Esophagus muscularis mucosa (tissue), 4 donors: Measurements from ENCODE around the gene EIF4A2. TPM values are rescaled to one million over a fixed set of nuclear protein-coding genes. Genes with fewer than 3 reads are reported as not detected.
"Not testable (repeated sequence)": the region's sequence is repeated elsewhere in the genome, so short reads cannot be mapped to it uniquely, and the experiment has no call there.

Experiments used
- DNase-seq: peaks from one replicate; pipeline ENCODE4 v3.0.0-alpha.2; 2017; ENCODE audit errors: extremely low spot score
- H3K27ac ChIP-seq, 4 donors: fragments of 200-600 bp; sonication (generic); replicated peaks in 1 of 4; 1 replicate in 3 of 4; 2 replicates in 1 of 4; pipeline ENCODE4 v1.5.1; 2016 to 2019; ENCODE audit warnings: mild to moderate bottlenecking in 1 of 4
- H3K27me3 ChIP-seq, 4 donors: fragments of 200-600 bp; sonication (generic); one replicate each; pipeline versions ENCODE4 v1.5.1 to v1.6.0; 2016 to 2019
- H3K36me3 ChIP-seq, 4 donors: fragments of 200-600 bp; sonication (generic); one replicate each; pipeline ENCODE4 v1.5.1; 2016 to 2019
- H3K4me1 ChIP-seq, 4 donors: fragments of 200-600 bp; sonication (generic); one replicate each; pipeline ENCODE4 v1.5.1; 2016 to 2019
- H3K4me3 ChIP-seq, 4 donors: fragments of 200-600 bp; sonication (generic); 1 replicate in 2 of 4; 2 replicates in 2 of 4; pipeline ENCODE4 v1.5.1; 2016 to 2019; ENCODE audit warnings: mild to moderate bottlenecking in 4 of 4, moderate library complexity in 1 of 4
- H3K9me3 ChIP-seq, 4 donors: fragments of 200-600 bp; sonication (generic); 1 replicate in 3 of 4; 2 replicates in 1 of 4; pipeline ENCODE4 v1.5.1; 2016 to 2019
- EP300 ChIP-seq: sonication (generic); formaldehyde crosslinking; IDR thresholded peaks from one replicate; pipeline ENCODE4 v1.6.1; 2017; ENCODE audit warnings: antibody characterized with exemption
- POLR2A ChIP-seq: fragments of 450-650 bp; IDR thresholded peaks from one replicate; pipeline ENCODE4 v1.6.1; 2017; ENCODE audit warnings: antibody characterized with exemption, moderate library complexity, mild to moderate bottlenecking, low read depth
- POLR2AphosphoS5 ChIP-seq, 2 donors: sonication (generic); formaldehyde crosslinking; IDR thresholded peaks; one replicate each; pipeline ENCODE4 v1.6.1; 2017; ENCODE audit warnings: antibody characterized with exemption in 2 of 2
- WGBS: methylation state at CpG from one replicate; pipeline ENCODE4 v1.1.5; 2018; 5-methylcytosine and 5-hydroxymethylcytosine counted together
- intact Hi-C: fragments of 100-400 bp; cut with DNase I; formaldehyde crosslinking; loops from one replicate; pipeline ENCODE4 v1.15.1; 2023
- total RNA-seq, 4 donors: library from RNA; depleted of rRNA; stranded (reverse); fragments of >200 nt; gene quantifications; one replicate each; pipeline versions ENCODE4 v1.1.0 to v1.2.1, GENCODE V29; 2016
- TF ChIP-seq, protein P1 (sequence below), 3 experiments: fragments of 200-600 bp in 2 of 3; fragments of 450-650 bp in 1 of 3; sonication (generic) in 2 of 3; IDR thresholded peaks; one replicate each; pipeline ENCODE4 v1.5.1; 2017 to 2019; ENCODE audit warnings: antibody characterized with exemption in 3 of 3, mild to moderate bottlenecking in 2 of 3, moderate library complexity in 1 of 3

The EIF4A2 gene
- total RNA-seq, 4 donors from 2014 or later: 312 to 516 (median 413) TPM

DNA sequence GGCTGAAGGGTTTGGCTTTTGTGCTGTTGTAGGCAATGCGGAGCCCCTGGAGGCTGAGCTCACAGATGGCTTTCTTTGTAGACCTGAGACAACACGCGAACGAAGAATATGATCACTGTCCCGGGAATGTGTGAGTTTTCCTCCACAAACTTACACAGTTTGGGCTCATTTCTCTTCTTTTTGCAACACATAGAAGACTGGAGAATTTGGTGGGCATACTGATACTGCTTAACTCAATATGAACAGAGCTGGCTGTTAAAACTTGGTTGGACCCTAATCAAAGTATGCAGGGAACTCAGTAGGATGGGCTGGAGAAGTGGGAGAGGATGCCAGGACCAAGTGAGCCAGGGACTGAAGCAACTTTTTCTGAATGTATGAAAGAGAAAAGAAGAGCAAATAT is 35.1 kb downstream of the EIF4A2 start:
- H3K4me3 ChIP-seq: no peak overlapping the region
- 93% methylated on average over 5 of the region's 5 CpGs for WGBS
- intact Hi-C loops: no loop called here

DNA sequence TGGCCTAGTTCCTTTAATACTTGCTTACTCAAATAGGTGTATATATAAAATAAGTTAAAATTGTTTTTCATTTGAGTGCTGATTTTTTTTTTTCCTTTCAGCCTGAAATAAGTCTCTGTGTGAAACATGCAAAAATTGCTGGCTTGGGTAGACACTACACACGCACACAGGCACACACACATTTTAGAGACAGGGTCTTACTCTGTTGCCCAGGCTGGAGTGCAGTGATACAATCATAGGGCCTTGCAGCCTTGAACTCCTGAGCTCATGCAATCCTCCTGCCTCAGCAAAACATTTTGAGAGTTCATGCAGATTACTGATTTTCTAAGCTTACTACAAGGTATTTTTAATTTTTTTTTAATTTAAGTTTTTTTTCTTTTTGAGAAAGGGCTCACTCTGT is 35.6 kb downstream of the EIF4A2 start:
- 91% methylated on average over 1 of the region's 1 CpG for WGBS
- TF ChIP-seq POLR2AphosphoS5 (IDR thresholded peaks at IDR 0.05) (no peak), EP300 (no peak), POLR2A (no peak)
- TF ChIP-seq, protein P1, sequence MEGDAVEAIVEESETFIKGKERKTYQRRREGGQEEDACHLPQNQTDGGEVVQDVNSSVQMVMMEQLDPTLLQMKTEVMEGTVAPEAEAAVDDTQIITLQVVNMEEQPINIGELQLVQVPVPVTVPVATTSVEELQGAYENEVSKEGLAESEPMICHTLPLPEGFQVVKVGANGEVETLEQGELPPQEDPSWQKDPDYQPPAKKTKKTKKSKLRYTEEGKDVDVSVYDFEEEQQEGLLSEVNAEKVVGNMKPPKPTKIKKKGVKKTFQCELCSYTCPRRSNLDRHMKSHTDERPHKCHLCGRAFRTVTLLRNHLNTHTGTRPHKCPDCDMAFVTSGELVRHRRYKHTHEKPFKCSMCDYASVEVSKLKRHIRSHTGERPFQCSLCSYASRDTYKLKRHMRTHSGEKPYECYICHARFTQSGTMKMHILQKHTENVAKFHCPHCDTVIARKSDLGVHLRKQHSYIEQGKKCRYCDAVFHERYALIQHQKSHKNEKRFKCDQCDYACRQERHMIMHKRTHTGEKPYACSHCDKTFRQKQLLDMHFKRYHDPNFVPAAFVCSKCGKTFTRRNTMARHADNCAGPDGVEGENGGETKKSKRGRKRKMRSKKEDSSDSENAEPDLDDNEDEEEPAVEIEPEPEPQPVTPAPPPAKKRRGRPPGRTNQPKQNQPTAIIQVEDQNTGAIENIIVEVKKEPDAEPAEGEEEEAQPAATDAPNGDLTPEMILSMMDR (IDR thresholded peaks at IDR 0.05): no peak
- intact Hi-C loops: no loop called here
- H3K9me3 ChIP-seq: no peaks in the 10 kb centered on the region
- H3K36me3 ChIP-seq: no peaks in the 10 kb centered on the region
- H3K4me1 ChIP-seq: no peaks in the 10 kb centered on the region
- DNase-seq: no peak
- no peak overlapping the region for H3K4me3 ChIP-seq
- no peak overlapping the region for H3K27ac ChIP-seq
- peaks cover 0 to 3% (median 0%) of the 10 kb centered on the region in 4 donors for H3K27me3 ChIP-seq

More for the DNA sequence above, 35.1 kb downstream of the EIF4A2 start:
- peaks cover 0 to 6% (median 0%) of the 10 kb centered on the region in 4 donors for H3K27me3 ChIP-seq
- H3K36me3 ChIP-seq: no peaks in the 10 kb centered on the region
- TF ChIP-seq EP300 (no peak), POLR2AphosphoS5 (IDR thresholded peaks at IDR 0.05) (no peak), POLR2A (no peak)
- TF ChIP-seq, protein P1 (IDR thresholded peaks at IDR 0.05): no peak
- no peak for DNase-seq
- no peak overlapping the region for H3K27ac ChIP-seq
- no peaks in the 10 kb centered on the region for H3K9me3 ChIP-seq
- H3K4me1 ChIP-seq: no peaks in the 10 kb centered on the region

DNA sequence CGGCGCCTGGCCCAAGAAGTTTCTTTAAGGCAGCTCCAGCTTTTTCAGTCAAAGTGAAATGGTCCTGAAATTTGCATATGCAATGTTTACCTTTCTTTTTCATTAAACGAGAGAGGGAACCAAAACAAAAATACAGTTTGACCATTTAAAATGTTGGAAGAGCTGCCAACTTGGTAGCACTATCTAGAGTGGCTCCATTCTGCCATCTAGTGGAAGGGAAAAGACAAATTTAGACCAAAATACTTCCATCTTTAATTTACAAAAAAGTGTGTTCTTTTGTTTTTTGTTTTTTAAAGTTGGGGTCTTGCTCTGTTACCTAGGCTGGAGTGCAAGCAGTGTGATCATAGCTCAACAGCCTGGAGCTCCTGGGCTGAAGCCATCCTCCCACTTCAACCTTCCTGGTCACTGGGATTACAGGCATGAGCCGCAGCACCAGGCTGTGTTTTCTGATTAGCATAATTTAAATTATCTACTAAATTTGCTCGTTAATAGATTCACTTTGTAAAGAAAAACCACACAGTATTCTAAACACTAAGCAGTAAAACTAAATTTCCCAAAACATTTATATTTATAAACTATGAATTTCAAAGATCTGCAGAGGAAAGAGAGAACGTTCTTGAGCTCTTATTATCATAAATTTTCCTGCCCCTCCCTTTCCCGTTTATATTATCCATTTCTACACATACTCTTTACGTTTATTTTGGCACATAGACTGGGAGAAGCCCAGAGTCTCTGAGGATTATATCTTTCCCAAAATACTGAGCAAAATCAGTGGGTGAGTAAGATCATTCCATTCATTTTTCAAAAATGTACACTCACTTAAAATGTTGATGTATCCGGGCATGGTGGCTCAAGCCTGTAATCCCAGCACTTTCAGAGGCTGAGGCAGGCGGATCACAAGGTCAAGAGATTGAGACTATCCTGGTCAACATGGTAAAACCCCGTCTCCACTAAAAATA is 38.3 kb downstream of the EIF4A2 start:
- no peak for DNase-seq
- TF ChIP-seq POLR2A: no peak
- TF ChIP-seq, protein P1 (IDR thresholded peaks at IDR 0.05): peak; percentile 52 to 69 (median 60)
- intact Hi-C loops: loop anchor here (5.0 kb wide), 2 partner anchors 204 to 839 kb away; no protein-coding TSS in a partner anchor
- WGBS: 47% methylated on average over 11 of the region's 11 CpGs
- Histone ChIP-seq H3K36me3 (no peaks in the 10 kb centered on the region), H3K4me1 (peaks cover 5 to 22% (median 16%) of the 10 kb centered on the region in 4 donors), H3K27ac (no peak overlapping the region), H3K9me3 (no peaks in the 10 kb centered on the region), H3K27me3 (peaks cover 0 to 25% (median 17%) of the 10 kb centered on the region in 4 donors), H3K4me3 (no peak overlapping the region)

DNA sequence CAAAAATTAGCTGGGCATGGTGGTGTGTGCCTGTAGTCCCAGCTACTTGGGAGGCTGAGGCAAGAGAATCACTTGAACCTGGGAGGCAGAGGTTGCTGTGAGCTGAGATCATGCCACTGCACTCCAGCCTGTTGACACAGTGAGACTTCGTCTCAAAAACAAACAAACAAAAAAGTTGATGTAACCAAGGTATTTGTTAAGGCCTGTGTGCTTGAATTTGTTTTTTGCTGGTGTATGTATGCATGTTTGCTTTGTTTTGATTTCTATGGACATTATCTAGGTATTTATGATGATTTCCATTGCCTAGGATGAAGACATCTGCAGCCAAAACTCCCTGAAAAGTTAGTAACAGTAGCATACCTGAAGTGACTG is 39.0 kb downstream of the EIF4A2 start:
- WGBS: 79% methylated on average over 1 of the region's 1 CpG
- Histone ChIP-seq H3K4me1 (peaks cover 6 to 25% (median 20%) of the 10 kb centered on the region in 4 donors), H3K27me3 (peaks cover 0 to 25% (median 17%) of the 10 kb centered on the region in 4 donors)
- DNase-seq, H3K4me3 ChIP-seq, H3K9me3 ChIP-seq, H3K27ac ChIP-seq, H3K36me3 ChIP-seq: not testable (repeated sequence)
- intact Hi-C loops: loop anchor here (5.0 kb wide), 2 partner anchors 205 to 840 kb away; no protein-coding TSS in a partner anchor

DNA sequence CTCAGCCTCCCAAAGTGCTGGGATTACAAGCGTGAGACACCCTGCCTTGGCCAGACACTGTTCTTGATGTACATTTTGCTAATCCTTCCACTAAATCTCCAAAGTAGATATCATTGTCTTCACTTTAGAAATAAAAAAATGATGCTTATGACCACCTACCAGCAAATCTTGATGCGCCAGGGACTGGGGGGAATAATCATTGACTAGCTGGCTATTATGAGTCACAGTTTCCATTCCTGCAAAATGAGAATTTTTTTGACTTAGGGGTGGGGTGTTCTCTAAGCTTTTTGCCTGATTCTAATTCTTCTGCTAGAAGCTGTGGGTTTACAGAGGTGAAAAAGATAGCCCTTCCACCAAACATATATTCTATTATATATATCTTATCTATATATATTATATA is 40.0 kb downstream of the EIF4A2 start:
- TF ChIP-seq POLR2AphosphoS5 (IDR thresholded peaks at IDR 0.05) (no peak), EP300 (no peak), POLR2A (no peak)
- TF ChIP-seq, protein P1 (IDR thresholded peaks at IDR 0.05): no peak
- Histone ChIP-seq H3K4me1 (peaks cover 11 to 34% (median 27%) of the 10 kb centered on the region in 4 donors), H3K27me3 (peaks cover 0 to 27% (median 19%) of the 10 kb centered on the region in 4 donors), H3K9me3 (no peaks in the 10 kb centered on the region), H3K27ac (no peak overlapping the region), H3K4me3 (no peak overlapping the region), H3K36me3 (no peaks in the 10 kb centered on the region)
- no peak for DNase-seq
- intact Hi-C loops: loop anchor here (5.0 kb wide), 2 partner anchors 206 to 841 kb away; no protein-coding TSS in a partner anchor
- whole genome bisulfite sequencing: 79% methylated on average over 2 of the region's 2 CpGs
